HG02642 (cell line): Measurements from ENCODE around the gene HTRA3.
"Not testable (repeated sequence)": the region's sequence is repeated elsewhere in the genome, so short reads cannot be mapped to it uniquely, and the experiment has no call there.

Source experiments
- ATAC-seq: cut with Tn5 transposase; IDR thresholded peaks from one replicate; pipeline ENCODE4 v1.9.1; 2021; ENCODE audit warnings: mild to moderate bottlenecking; ENCODE audit not compliant: unreplicated experiment, poor library complexity

The HTRA3 gene

GRCh38 chr4:8336412-8337075, 67.0 kb downstream of the HTRA3 start:
- ATAC-seq, result no peak

GRCh38 chr4:8338351-8338961, 68.9 kb downstream of the HTRA3 start:
- no peak for ATAC-seq

GRCh38 chr4:8340781-8341241, 71.3 kb downstream of the HTRA3 start:
- no peak for ATAC-seq

GRCh38 chr4:8341281-8341680, 71.7 kb downstream of the HTRA3 start:
- not testable (repeated sequence) for ATAC-seq

GRCh38 chr4:8341691-8342090, 72.1 kb downstream of the HTRA3 start:
- no peak for ATAC-seq

GRCh38 chr4:8342651-8343261, 73.2 kb downstream of the HTRA3 start:
- ATAC-seq, result no peak

GRCh38 chr4:8343262-8343966, 73.9 kb downstream of the HTRA3 start:
- ATAC-seq, result no peak

GRCh38 chr4:8343967-8344331, 74.4 kb downstream of the HTRA3 start:
- ATAC-seq, result no peak

GRCh38 chr4:8344377-8344776, 74.8 kb downstream of the HTRA3 start:
- ATAC-seq, result no peak

GRCh38 chr4:8345053-8345945, 75.7 kb downstream of the HTRA3 start:
- ATAC-seq, result no peak

- ATAC-seq, result no peak
Observed at GRCh38 chr4:8345946-8346814, 76.6 kb downstream of the HTRA3 start.

GRCh38 chr4:8346838-8347605, 77.5 kb downstream of the HTRA3 start:
- ATAC-seq, result no peak

GRCh38 chr4:8347660-8348059, 78.1 kb downstream of the HTRA3 start:
- no peak for ATAC-seq

GRCh38 chr4:8348071-8348470, 78.5 kb downstream of the HTRA3 start:
- ATAC-seq, result no peak

GRCh38 chr4:8349236-8349635, 79.7 kb downstream of the HTRA3 start:
- ATAC-seq, result not testable (repeated sequence)

GRCh38 chr4:8349664-8350236, 80.2 kb downstream of the HTRA3 start:
- no peak for ATAC-seq

GRCh38 chr4:8350352-8350751, 80.8 kb downstream of the HTRA3 start:
- ATAC-seq, result no peak

- no peak for ATAC-seq
Observed at GRCh38 chr4:8350841-8351461, 81.4 kb downstream of the HTRA3 start.
